ENCODE results near the gene RPTOR. TPM values are rescaled to one million over a fixed set of nuclear protein-coding genes. Genes with fewer than 3 reads are reported as not detected.

RPTOR gene
- total and polyA plus RNA-seq, 10 of the 15 experiments (the other 5 are each of a cell fraction or from before 2014, with no cell fraction given): 0.18 to 32.1 (median 7.8) TPM

DNA sequence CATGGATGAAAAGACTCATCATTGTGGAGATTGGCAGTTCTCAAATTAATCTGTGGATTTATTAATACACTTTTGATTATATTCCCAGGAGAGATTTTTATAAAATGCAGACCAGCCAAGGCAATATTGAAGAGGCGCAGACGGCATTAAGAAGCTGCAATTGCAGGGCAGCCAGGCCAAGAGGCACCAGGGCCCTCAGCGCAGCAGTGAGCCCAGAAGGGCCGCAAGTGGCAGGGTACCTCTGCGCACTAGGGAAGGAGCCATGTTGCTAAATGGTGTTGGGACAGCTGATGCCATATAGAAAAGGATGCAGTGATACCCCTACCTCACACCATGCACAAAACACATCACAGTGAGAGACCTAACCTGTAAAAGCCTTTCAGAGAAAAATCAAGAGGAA is 410.4 kb downstream of the RPTOR start:
- no peaks in the 10 kb centered on the region for H3K4me1 ChIP-seq (ENCODE audit: control insufficient read depth, insufficient read depth, low read length)
- WGBS (ENCODE audit: insufficient coverage, insufficient replicate concordance, low lambda C conversion rate, missing lambda C conversion rate): 89% methylated on average over 5 of the region's 5 CpGs
- H3K27me3 ChIP-seq (replicated peaks in 1 of 2; ENCODE audit: control insufficient read depth in 2 of 2, insufficient read depth in 2 of 2, low read length in 1 of 2): no peaks in the 10 kb centered on the region
- H3K9me3 ChIP-seq (replicated peaks; ENCODE audit: control insufficient read depth, insufficient read depth, low read length): no peaks in the 10 kb centered on the region
- RAD21 ChIA-PET (ENCODE audit: unreplicated experiment): no interaction called here
- H3K9ac ChIP-seq (ENCODE audit: control insufficient read depth, insufficient read depth, low read length): no peak overlapping the region
- H2AFZ ChIP-seq (ENCODE audit: control insufficient read depth, low read depth, low read length): no peak overlapping the region
- no TSS peak for BruUV-seq (replicated peaks)
- intact Hi-C loops (cut with micrococcal nuclease; ENCODE audit: unreplicated experiment) (no loop called here), in situ Hi-C loops (cut with MboI) (no loop called here)
- no peaks in the 10 kb centered on the region for H3K79me2 ChIP-seq (ENCODE audit: control insufficient read depth, insufficient read depth, low read length)
- no peaks in the 10 kb centered on the region for H3K36me3 ChIP-seq (ENCODE audit: control insufficient read depth in 2 of 2, insufficient read depth in 2 of 2, low read length in 1 of 2)
- DNase-seq (ENCODE audit: low read depth, low spot score) (no peak), ATAC-seq (no peak), FAIRE-seq (no peak)
- CTCF ChIA-PET: no interaction called here
- H4K20me1 ChIP-seq (ENCODE audit: control insufficient read depth, insufficient read depth): no peaks in the 10 kb centered on the region
- no peak overlapping the region for H3K4me3 ChIP-seq
- POLR2A ChIA-PET: no interaction called here
- H3K27ac ChIP-seq (ENCODE audit: control insufficient read depth, insufficient read depth): no peak overlapping the region
- SMC1A ChIA-PET (ENCODE audit: uncharacterized antibody, unreplicated experiment): no interaction called here
- H3K4me2 ChIP-seq (ENCODE audit: control insufficient read depth, insufficient read depth): no peak overlapping the region
- TF ChIP-seq, protein P1, sequence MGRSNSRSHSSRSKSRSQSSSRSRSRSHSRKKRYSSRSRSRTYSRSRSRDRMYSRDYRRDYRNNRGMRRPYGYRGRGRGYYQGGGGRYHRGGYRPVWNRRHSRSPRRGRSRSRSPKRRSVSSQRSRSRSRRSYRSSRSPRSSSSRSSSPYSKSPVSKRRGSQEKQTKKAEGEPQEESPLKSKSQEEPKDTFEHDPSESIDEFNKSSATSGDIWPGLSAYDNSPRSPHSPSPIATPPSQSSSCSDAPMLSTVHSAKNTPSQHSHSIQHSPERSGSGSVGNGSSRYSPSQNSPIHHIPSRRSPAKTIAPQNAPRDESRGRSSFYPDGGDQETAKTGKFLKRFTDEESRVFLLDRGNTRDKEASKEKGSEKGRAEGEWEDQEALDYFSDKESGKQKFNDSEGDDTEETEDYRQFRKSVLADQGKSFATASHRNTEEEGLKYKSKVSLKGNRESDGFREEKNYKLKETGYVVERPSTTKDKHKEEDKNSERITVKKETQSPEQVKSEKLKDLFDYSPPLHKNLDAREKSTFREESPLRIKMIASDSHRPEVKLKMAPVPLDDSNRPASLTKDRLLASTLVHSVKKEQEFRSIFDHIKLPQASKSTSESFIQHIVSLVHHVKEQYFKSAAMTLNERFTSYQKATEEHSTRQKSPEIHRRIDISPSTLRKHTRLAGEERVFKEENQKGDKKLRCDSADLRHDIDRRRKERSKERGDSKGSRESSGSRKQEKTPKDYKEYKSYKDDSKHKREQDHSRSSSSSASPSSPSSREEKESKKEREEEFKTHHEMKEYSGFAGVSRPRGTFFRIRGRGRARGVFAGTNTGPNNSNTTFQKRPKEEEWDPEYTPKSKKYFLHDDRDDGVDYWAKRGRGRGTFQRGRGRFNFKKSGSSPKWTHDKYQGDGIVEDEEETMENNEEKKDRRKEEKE (IDR thresholded peaks at IDR 0.05): no peak
- no peak for TF ChIP-seq CBX3 (IDR thresholded peaks at IDR 0.05; ENCODE audit: borderline replicate concordance, low read depth)
- no peak for TF ChIP-seq ZSCAN29 (IDR thresholded peaks at IDR 0.05)
- no peak for TF ChIP-seq SMAD5 (IDR thresholded peaks at IDR 0.05; ENCODE audit: low read depth)
- TF ChIP-seq NFXL1 (IDR thresholded peaks at IDR 0.05; ENCODE audit: borderline replicate concordance): no peak
- TF ChIP-seq, protein P2, sequence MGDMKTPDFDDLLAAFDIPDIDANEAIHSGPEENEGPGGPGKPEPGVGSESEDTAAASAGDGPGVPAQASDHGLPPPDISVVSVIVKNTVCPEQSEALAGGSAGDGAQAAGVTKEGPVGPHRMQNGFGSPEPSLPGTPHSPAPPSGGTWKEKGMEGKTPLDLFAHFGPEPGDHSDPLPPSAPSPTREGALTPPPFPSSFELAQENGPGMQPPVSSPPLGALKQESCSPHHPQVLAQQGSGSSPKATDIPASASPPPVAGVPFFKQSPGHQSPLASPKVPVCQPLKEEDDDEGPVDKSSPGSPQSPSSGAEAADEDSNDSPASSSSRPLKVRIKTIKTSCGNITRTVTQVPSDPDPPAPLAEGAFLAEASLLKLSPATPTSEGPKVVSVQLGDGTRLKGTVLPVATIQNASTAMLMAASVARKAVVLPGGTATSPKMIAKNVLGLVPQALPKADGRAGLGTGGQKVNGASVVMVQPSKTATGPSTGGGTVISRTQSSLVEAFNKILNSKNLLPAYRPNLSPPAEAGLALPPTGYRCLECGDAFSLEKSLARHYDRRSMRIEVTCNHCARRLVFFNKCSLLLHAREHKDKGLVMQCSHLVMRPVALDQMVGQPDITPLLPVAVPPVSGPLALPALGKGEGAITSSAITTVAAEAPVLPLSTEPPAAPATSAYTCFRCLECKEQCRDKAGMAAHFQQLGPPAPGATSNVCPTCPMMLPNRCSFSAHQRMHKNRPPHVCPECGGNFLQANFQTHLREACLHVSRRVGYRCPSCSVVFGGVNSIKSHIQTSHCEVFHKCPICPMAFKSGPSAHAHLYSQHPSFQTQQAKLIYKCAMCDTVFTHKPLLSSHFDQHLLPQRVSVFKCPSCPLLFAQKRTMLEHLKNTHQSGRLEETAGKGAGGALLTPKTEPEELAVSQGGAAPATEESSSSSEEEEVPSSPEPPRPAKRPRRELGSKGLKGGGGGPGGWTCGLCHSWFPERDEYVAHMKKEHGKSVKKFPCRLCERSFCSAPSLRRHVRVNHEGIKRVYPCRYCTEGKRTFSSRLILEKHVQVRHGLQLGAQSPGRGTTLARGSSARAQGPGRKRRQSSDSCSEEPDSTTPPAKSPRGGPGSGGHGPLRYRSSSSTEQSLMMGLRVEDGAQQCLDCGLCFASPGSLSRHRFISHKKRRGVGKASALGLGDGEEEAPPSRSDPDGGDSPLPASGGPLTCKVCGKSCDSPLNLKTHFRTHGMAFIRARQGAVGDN (IDR thresholded peaks at IDR 0.05): no peak
- no peak for TF ChIP-seq ZNF207 (IDR thresholded peaks at IDR 0.05; ENCODE audit: borderline replicate concordance)
- TF ChIP-seq, protein P3, sequence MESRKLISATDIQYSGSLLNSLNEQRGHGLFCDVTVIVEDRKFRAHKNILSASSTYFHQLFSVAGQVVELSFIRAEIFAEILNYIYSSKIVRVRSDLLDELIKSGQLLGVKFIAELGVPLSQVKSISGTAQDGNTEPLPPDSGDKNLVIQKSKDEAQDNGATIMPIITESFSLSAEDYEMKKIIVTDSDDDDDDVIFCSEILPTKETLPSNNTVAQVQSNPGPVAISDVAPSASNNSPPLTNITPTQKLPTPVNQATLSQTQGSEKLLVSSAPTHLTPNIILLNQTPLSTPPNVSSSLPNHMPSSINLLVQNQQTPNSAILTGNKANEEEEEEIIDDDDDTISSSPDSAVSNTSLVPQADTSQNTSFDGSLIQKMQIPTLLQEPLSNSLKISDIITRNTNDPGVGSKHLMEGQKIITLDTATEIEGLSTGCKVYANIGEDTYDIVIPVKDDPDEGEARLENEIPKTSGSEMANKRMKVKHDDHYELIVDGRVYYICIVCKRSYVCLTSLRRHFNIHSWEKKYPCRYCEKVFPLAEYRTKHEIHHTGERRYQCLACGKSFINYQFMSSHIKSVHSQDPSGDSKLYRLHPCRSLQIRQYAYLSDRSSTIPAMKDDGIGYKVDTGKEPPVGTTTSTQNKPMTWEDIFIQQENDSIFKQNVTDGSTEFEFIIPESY (IDR thresholded peaks at IDR 0.05): no peak
- no peak for TF ChIP-seq KAT2A (conservative IDR thresholded peaks at IDR 0.05; ENCODE audit: control insufficient read depth, low read depth, low read length)
- no peak for TF ChIP-seq CHD1 (IDR thresholded peaks at IDR 0.05; ENCODE audit: low read depth, low read length)
- no peak for TF ChIP-seq EGR1 (IDR thresholded peaks at IDR 0.05; ENCODE audit: borderline replicate concordance in 1 of 2, low read depth in 2 of 2, low read length in 2 of 2)
- TF ChIP-seq RFX5 (IDR thresholded peaks at IDR 0.05; ENCODE audit: low read depth, low read length): no peak
- TF ChIP-seq, protein P4, sequence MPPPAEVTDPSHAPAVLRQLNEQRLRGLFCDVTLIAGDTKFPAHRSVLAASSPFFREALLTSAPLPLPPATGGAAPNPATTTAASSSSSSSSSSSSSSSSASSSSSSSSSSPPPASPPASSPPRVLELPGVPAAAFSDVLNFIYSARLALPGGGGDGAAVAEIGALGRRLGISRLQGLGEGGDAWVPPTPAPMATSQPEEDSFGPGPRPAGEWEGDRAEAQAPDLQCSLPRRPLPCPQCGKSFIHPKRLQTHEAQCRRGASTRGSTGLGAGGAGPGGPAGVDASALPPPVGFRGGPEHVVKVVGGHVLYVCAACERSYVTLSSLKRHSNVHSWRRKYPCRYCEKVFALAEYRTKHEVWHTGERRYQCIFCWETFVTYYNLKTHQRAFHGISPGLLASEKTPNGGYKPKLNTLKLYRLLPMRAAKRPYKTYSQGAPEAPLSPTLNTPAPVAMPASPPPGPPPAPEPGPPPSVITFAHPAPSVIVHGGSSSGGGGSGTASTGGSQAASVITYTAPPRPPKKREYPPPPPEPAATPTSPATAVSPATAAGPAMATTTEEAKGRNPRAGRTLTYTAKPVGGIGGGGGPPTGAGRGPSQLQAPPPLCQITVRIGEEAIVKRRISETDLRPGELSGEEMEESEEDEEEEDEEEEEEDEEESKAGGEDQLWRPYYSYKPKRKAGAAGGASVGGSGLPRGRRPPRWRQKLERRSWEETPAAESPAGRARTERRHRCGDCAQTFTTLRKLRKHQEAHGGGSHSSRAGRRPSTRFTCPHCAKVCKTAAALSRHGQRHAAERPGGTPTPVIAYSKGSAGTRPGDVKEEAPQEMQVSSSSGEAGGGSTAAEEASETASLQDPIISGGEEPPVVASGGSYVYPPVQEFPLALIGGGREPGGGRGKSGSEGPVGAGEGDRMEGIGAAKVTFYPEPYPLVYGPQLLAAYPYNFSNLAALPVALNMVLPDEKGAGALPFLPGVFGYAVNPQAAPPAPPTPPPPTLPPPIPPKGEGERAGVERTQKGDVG (CRISPR knock-in tag; IDR thresholded peaks at IDR 0.05): no peak
